ENCODE data around the gene NUDT1.

GRCh38 chr7:2214636-2215035 is 27.4 kb upstream of the NUDT1 start:
- TF ChIP-seq CTCF (IDR thresholded peaks at IDR 0.05) (no peak), EP300 (IDR thresholded peaks at IDR 0.05) (no peak), POLR2AphosphoS5 (IDR thresholded peaks at IDR 0.05) (no peak)

Measured in gastroesophageal sphincter (tissue), 3 donors.